DOHH2 (cell line): ENCODE data around the gene FLNB.

Experiments
- H3F3A ChIP-seq: fragments of 200-600 bp; sonication (generic), shearing (Covaris generic); 2 replicates; pipeline ENCODE4 v1.6.0; 2016; ENCODE audit warnings: antibody characterized with exemption, mild to moderate bottlenecking; ENCODE audit not compliant: control insufficient read depth, insufficient read depth
- H3K27ac ChIP-seq: fragments of 200-600 bp; sonication (generic); 2 replicates; pipeline ENCODE4 v1.5.1; 2014; ENCODE audit warnings: low read depth, mild to moderate bottlenecking, low read length, moderate library complexity
- H3K27me3 ChIP-seq: fragments of 200-600 bp; sonication (generic); 2 replicates; pipeline ENCODE4 v1.6.1; 2014; ENCODE audit warnings: mild to moderate bottlenecking, low read length, mixed read lengths; ENCODE audit not compliant: control insufficient read depth
- H3K36me3 ChIP-seq: fragments of 200-600 bp; sonication (generic); 2 replicates; pipeline ENCODE4 v1.6.1; 2014; ENCODE audit warnings: mild to moderate bottlenecking, low read length, moderate library complexity, mixed read lengths; ENCODE audit not compliant: control insufficient read depth
- H3K4me1 ChIP-seq: fragments of 200-600 bp; sonication (generic); 2 replicates; pipeline ENCODE4 v1.6.1; 2014; ENCODE audit warnings: mild to moderate bottlenecking, low read length, mixed read lengths; ENCODE audit not compliant: control insufficient read depth
- H3K4me2 ChIP-seq: fragments of 200-600 bp; sonication (generic); 2 replicates; pipeline ENCODE4 v1.6.0; 2014; ENCODE audit warnings: mild to moderate bottlenecking, low read length, moderate library complexity
- H3K4me3 ChIP-seq: fragments of 200-600 bp; sonication (generic); 2 replicates; pipeline ENCODE4 v1.5.1; 2014; ENCODE audit warnings: mild to moderate bottlenecking, low read length, mixed read lengths
- H3K79me2 ChIP-seq: fragments of 200-600 bp; sonication (generic); 2 replicates; pipeline ENCODE4 v1.6.1; 2014; ENCODE audit warnings: mild to moderate bottlenecking, low read length, mixed read lengths; ENCODE audit not compliant: control insufficient read depth
- H3K9me2 ChIP-seq: fragments of 200-600 bp; sonication (generic); replicated peaks from 2 replicates; pipeline ENCODE4 v1.6.1; 2014; ENCODE audit warnings: mild to moderate bottlenecking, low read length, mixed read lengths; ENCODE audit not compliant: control insufficient read depth
- H3K9me3 ChIP-seq: fragments of 200-600 bp; sonication (generic); 2 replicates; pipeline ENCODE4 v1.6.1; 2014; ENCODE audit warnings: antibody characterized with exemption, low read length, mixed read lengths; ENCODE audit not compliant: control insufficient read depth, insufficient read depth
- H4K20me1 ChIP-seq: fragments of 200-600 bp; sonication (generic); 2 replicates; pipeline ENCODE4 v1.6.0; 2014; ENCODE audit warnings: low read depth, mild to moderate bottlenecking, antibody characterized with exemption, low read length, moderate library complexity; ENCODE audit not compliant: control insufficient read depth, insufficient read depth
- EZH2phosphoT487 ChIP-seq: fragments of 200-600 bp; sonication (generic); IDR thresholded peaks from 2 replicates; pipeline ENCODE4 v1.6.1; 2017; ENCODE audit warnings: borderline replicate concordance, mild to moderate bottlenecking, antibody characterized with exemption, low read length, moderate library complexity, mixed read lengths
- TF ChIP-seq, protein P1 (sequence below): fragments of 200-600 bp; sonication (generic); IDR thresholded peaks from one replicate; pipeline ENCODE4 v1.5.1; 2014; ENCODE audit warnings: antibody characterized with exemption, mild to moderate bottlenecking, low read depth, low read length; ENCODE audit not compliant: poor library complexity, severe bottlenecking

The FLNB gene

DNA sequence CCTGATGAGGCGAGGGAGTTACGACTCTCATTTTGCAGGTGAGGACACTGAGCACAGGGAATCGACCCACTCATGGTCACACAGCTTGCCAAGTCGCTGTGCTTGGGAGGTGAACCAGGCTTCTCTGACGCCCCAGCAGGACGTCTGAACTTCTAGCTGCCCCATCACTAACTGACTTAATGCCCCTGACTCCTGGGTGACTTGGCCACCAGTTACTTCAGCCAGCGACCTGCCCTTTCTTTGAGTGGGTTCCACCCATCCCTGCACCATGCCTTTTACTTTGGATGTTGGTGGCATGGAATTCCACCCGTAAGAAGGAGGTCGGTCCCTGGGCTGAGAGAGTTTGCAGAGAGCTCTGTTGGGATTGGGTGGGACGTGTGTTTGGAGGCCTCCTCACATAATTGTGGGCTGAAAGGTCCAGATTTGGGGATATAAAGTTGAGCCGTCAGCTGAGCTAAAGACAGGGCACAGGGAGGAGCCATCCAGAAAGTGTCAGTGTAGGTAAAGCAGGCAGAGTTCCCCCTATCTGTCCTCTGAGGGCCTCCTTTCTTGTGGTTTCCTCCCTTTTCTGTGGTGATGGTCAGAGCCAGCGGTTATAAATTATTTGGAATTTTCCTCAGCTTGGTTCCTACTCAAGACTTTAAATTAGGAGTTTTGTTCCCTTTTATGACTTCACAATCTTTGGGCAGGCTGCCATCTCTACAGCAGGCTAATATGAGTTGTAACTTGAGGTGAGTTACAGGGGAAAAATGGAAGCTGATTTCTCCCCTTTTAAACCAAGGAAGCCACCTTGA lies 55.0 kb downstream of the FLNB start:
- Histone ChIP-seq H3K79me2 (no peaks in the 10 kb centered on the region), H3K4me1 (no peaks in the 10 kb centered on the region), H3K9me3 (no peaks in the 10 kb centered on the region), H3F3A (no peaks in the 10 kb centered on the region), H3K27me3 (no peaks in the 10 kb centered on the region), H3K36me3 (no peaks in the 10 kb centered on the region), H3K27ac (no peak overlapping the region), H3K4me3 (no peak overlapping the region), H3K9me2 (no peaks in the 10 kb centered on the region), H3K4me2 (no peak overlapping the region), H4K20me1 (no peaks in the 10 kb centered on the region)
- TF ChIP-seq, protein P1, sequence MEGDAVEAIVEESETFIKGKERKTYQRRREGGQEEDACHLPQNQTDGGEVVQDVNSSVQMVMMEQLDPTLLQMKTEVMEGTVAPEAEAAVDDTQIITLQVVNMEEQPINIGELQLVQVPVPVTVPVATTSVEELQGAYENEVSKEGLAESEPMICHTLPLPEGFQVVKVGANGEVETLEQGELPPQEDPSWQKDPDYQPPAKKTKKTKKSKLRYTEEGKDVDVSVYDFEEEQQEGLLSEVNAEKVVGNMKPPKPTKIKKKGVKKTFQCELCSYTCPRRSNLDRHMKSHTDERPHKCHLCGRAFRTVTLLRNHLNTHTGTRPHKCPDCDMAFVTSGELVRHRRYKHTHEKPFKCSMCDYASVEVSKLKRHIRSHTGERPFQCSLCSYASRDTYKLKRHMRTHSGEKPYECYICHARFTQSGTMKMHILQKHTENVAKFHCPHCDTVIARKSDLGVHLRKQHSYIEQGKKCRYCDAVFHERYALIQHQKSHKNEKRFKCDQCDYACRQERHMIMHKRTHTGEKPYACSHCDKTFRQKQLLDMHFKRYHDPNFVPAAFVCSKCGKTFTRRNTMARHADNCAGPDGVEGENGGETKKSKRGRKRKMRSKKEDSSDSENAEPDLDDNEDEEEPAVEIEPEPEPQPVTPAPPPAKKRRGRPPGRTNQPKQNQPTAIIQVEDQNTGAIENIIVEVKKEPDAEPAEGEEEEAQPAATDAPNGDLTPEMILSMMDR = no peak
- TF ChIP-seq EZH2phosphoT487 = no peak

DNA sequence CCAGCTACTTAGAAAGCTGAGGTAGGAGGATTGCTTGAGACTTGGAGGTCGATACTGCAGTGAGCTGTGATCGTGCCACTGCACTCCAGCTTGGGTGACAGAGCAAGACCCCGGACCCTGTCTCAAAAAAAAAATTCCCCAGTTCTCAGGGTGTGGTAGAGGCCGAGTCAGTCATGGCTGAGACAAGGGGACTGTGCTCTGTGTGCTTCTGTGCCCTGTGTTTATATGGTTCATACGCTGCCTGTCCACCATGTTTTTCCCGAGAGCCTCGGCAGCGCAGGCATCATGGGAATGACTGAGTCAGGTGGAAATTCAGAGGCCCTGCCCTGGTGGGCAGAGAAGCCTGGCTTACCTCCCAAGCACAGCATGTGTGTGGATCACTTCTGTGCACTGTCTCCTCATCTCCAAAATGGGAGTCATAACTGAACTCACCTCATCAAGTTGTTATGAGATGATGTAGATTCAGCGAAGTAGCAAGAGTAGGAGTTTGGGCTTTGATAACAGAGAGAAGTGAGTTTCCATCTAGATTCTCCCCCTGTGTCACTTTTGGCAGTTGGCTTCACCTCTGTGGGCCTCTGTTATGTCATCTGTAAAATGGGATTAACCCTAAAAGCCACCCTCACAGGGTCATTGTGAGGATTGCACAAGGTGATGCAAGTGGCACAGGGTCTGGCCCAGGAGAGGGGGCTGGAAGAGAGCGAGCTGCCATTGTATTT lies 56.9 kb downstream of the FLNB start:
- no peaks in the 10 kb centered on the region for H3K9me3 ChIP-seq
- H3K4me2 ChIP-seq = no peak overlapping the region
- H3K9me2 ChIP-seq = no peaks in the 10 kb centered on the region
- no peaks in the 10 kb centered on the region for H3K36me3 ChIP-seq
- no peaks in the 10 kb centered on the region for H3K4me1 ChIP-seq
- H3K27me3 ChIP-seq = no peaks in the 10 kb centered on the region
- no peak overlapping the region for H3K27ac ChIP-seq
- TF ChIP-seq, protein P1 = no peak
- no peak for TF ChIP-seq EZH2phosphoT487
- H3F3A ChIP-seq = no peaks in the 10 kb centered on the region
- no peaks in the 10 kb centered on the region for H4K20me1 ChIP-seq
- no peak overlapping the region for H3K4me3 ChIP-seq
- no peaks in the 10 kb centered on the region for H3K79me2 ChIP-seq

DNA sequence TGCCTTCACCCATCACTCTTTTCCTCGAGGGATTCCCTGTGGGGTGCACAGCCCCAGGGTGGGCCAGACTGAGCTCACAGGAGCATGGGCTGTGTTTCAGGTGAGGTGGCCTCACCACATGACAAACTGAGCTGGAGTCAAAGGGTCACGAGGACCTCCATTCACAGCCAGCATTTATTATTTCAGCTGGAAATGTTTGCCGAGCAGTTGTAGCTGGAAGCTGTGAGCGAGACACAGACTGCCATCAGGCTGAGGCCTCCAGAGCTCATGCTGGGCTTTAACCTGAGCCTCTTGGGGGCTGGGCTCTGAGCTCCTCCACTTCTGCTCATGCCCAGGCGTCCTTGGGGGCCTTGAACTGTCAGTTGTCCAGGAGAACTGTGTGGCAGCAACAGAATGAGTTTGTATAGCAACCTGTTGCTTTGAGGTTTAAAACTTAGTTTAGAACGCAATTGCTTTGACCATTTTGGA lies 57.5 kb downstream of the FLNB start:
- Histone ChIP-seq H3K9me2 (no peaks in the 10 kb centered on the region), H3K27ac (no peak overlapping the region), H4K20me1 (no peaks in the 10 kb centered on the region), H3K27me3 (no peaks in the 10 kb centered on the region), H3K4me2 (no peak overlapping the region), H3K9me3 (no peaks in the 10 kb centered on the region), H3K4me1 (no peaks in the 10 kb centered on the region), H3K36me3 (no peaks in the 10 kb centered on the region), H3K79me2 (no peaks in the 10 kb centered on the region), H3K4me3 (no peak overlapping the region), H3F3A (no peaks in the 10 kb centered on the region)
- TF ChIP-seq, protein P1 = no peak
- TF ChIP-seq EZH2phosphoT487 = no peak
